ENCODE results near the gene STIL. TPM values are rescaled to one million over a fixed set of nuclear protein-coding genes. Genes with fewer than 3 reads are reported as not detected.

Gene STIL
- total and polyA plus RNA-seq, 3 donors from 2014 or later: 11.5 to 20.4 (median 12.0) TPM

- Histone ChIP-seq H3K27me3 (no peaks in the 10 kb centered on the region), H3K36me3 (ENCODE audit: low read depth, missing control alignments) (no peaks in the 10 kb centered on the region), H3K9me3 (no peaks in the 10 kb centered on the region), H3K4me3 (no peak overlapping the region), H3K4me1 (no peaks in the 10 kb centered on the region), H3K27ac (no peak overlapping the region)
- no peak for TF ChIP-seq POLR2A (IDR thresholded peaks at IDR 0.05)
- no peak for TF ChIP-seq CTCF (IDR thresholded peaks at IDR 0.05)
- WGBS, 2 donors: 78 to 79% methylated on average over 10 to 11 of the region's 11 CpGs
- DNase-seq: no peak
- intact Hi-C loops (cut with DNase I; ENCODE audit: low total_unique reads): no loop called here
These were observed 72.5 kb downstream of the STIL start for GRCh38 chr1:47241114-47242113.

GRCh38 chr1:47238935-47239592 is 74.9 kb downstream of the STIL start:
- no peak for TF ChIP-seq CTCF (IDR thresholded peaks at IDR 0.05)
- no peak for TF ChIP-seq POLR2A (IDR thresholded peaks at IDR 0.05)
- DNase-seq: no peak
- H3K27ac ChIP-seq: no peak overlapping the region
- intact Hi-C loops (cut with DNase I; ENCODE audit: low total_unique reads): no loop called here
- 74 to 79% methylated on average over 5 of the region's 5 CpGs for WGBS, 2 donors
- H3K4me3 ChIP-seq: no peak overlapping the region
- H3K4me1 ChIP-seq: no peaks in the 10 kb centered on the region
- H3K9me3 ChIP-seq: no peaks in the 10 kb centered on the region
- no peaks in the 10 kb centered on the region for H3K27me3 ChIP-seq
- no peaks in the 10 kb centered on the region for H3K36me3 ChIP-seq (ENCODE audit: low read depth, missing control alignments)

- Histone ChIP-seq H3K27ac (no peak overlapping the region), H3K36me3 (ENCODE audit: low read depth, missing control alignments) (no peaks in the 10 kb centered on the region), H3K9me3 (no peaks in the 10 kb centered on the region), H3K4me1 (peaks cover 8% of the 10 kb centered on the region), H3K27me3 (no peaks in the 10 kb centered on the region), H3K4me3 (no peak overlapping the region)
- intact Hi-C loops (cut with DNase I; ENCODE audit: low total_unique reads): no loop called here
- 76 to 77% methylated on average over 4 of the region's 4 CpGs for WGBS, 2 donors
- no peak for DNase-seq
- TF ChIP-seq POLR2A (IDR thresholded peaks at IDR 0.05): no peak
- no peak for TF ChIP-seq CTCF (IDR thresholded peaks at IDR 0.05)
These were observed 78.1 kb downstream of the STIL start for GRCh38 chr1:47235806-47236205.

GRCh38 chr1:47235241-47235681 is 78.7 kb downstream of the STIL start:
- intact Hi-C loops (cut with DNase I; ENCODE audit: low total_unique reads): no loop called here
- Histone ChIP-seq H3K4me3 (no peak overlapping the region), H3K9me3 (no peaks in the 10 kb centered on the region), H3K4me1 (peaks cover 8% of the 10 kb centered on the region), H3K36me3 (ENCODE audit: low read depth, missing control alignments) (no peaks in the 10 kb centered on the region), H3K27me3 (no peaks in the 10 kb centered on the region), H3K27ac (no peak overlapping the region)
- 55 to 63% methylated on average over 13 to 21 of the region's 21 CpGs for WGBS, 2 donors
- TF ChIP-seq POLR2A (IDR thresholded peaks at IDR 0.05): no peak
- TF ChIP-seq CTCF (IDR thresholded peaks at IDR 0.05): no peak
- DNase-seq: no peak
